Progenitor cell of endocrine pancreas (in vitro differentiated cells): Measurements from ENCODE around the gene SGK2. TPM values are rescaled to one million over a fixed set of nuclear protein-coding genes. Genes with fewer than 3 reads are reported as not detected.

Source experiments
- DNase-seq: peaks from one replicate; pipeline ENCODE4 v3.0.0; 2021; ENCODE audit warnings: low spot score; ENCODE audit not compliant: unreplicated experiment
- H3K27ac Mint-ChIP-seq: 2 replicates; pipeline ENCODE4 v1.8.0; 2021; ENCODE audit warnings: mild to moderate bottlenecking, moderate library complexity, mixed read lengths
- H3K27me3 Mint-ChIP-seq: 2 replicates; pipeline ENCODE4 v1.8.0; 2021; ENCODE audit warnings: mixed read lengths
- H3K36me3 Mint-ChIP-seq: 2 replicates; pipeline ENCODE4 v1.8.0; 2022; ENCODE audit warnings: mixed read lengths; ENCODE audit not compliant: insufficient read depth
- H3K4me1 Mint-ChIP-seq: 2 replicates; pipeline ENCODE4 v1.8.0; 2021; ENCODE audit warnings: low read depth, mixed read lengths
- H3K4me3 Mint-ChIP-seq: 2 replicates; pipeline ENCODE4 v1.8.0; 2021; ENCODE audit warnings: low read depth, mild to moderate bottlenecking, moderate library complexity, mixed read lengths
- H3K9me3 Mint-ChIP-seq: 2 replicates; pipeline ENCODE4 v1.8.0; 2021; ENCODE audit warnings: low read depth, mixed read lengths
- CTCF ChIP-seq: fragments of 200-600 bp; sonication (generic); IDR thresholded peaks from one replicate; pipeline ENCODE4 v1.5.0; 2021; ENCODE audit warnings: antibody characterized with exemption, mild to moderate bottlenecking; ENCODE audit not compliant: unreplicated experiment
- total RNA-seq: library from RNA; stranded (reverse); gene quantifications from 2 replicates; pipeline ENCODE4 v1.2.1, GENCODE V29; 2021

The SGK2 gene
- total RNA-seq, 1 donor from 2014 or later = 8.9 TPM

DNA sequence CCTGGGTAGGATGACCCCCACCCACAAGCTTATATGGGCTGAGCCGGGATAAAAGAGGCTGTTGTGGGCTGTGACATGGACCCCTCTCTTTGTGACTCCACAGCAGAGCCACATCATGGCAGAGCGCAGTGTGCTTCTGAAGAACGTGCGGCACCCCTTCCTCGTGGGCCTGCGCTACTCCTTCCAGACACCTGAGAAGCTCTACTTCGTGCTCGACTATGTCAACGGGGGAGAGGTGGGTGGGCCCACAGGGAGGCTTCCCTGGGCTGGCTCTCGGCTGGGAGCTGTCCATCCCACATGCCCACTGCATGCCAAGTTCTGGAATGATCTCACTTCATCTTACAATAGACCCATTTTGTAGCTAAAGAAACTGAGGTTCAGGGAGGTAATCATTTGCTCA lies 10.5 kb downstream of the SGK2 start:
- no peaks in the 10 kb centered on the region for H3K36me3 Mint-ChIP-seq

GRCh38 chr20:43570496-43570895 lies 11.7 kb downstream of the SGK2 start:
- no peak for DNase-seq
- H3K36me3 Mint-ChIP-seq = no peaks in the 10 kb centered on the region
- no peak overlapping the region for H3K4me3 Mint-ChIP-seq
- H3K4me1 Mint-ChIP-seq = no peaks in the 10 kb centered on the region
- H3K27ac Mint-ChIP-seq = no peak overlapping the region
- TF ChIP-seq CTCF = no peak
- no peaks in the 10 kb centered on the region for H3K9me3 Mint-ChIP-seq
- H3K27me3 Mint-ChIP-seq = no peaks in the 10 kb centered on the region

More for the DNA sequence above, 10.5 kb downstream of the SGK2 start:
- no peak for TF ChIP-seq CTCF
- Mint-ChIP-seq H3K4me1 (no peaks in the 10 kb centered on the region), H3K9me3 (no peaks in the 10 kb centered on the region), H3K4me3 (no peak overlapping the region), H3K27me3 (no peaks in the 10 kb centered on the region), H3K27ac (no peak overlapping the region)
- no peak for DNase-seq

GRCh38 chr20:43571310-43571709 lies 12.5 kb downstream of the SGK2 start:
- H3K27ac Mint-ChIP-seq = no peak overlapping the region
- DNase-seq = no peak
- no peaks in the 10 kb centered on the region for H3K27me3 Mint-ChIP-seq
- H3K4me1 Mint-ChIP-seq = no peaks in the 10 kb centered on the region
- H3K36me3 Mint-ChIP-seq = no peaks in the 10 kb centered on the region
- no peaks in the 10 kb centered on the region for H3K9me3 Mint-ChIP-seq
- TF ChIP-seq CTCF = no peak
- H3K4me3 Mint-ChIP-seq = no peak overlapping the region

DNA sequence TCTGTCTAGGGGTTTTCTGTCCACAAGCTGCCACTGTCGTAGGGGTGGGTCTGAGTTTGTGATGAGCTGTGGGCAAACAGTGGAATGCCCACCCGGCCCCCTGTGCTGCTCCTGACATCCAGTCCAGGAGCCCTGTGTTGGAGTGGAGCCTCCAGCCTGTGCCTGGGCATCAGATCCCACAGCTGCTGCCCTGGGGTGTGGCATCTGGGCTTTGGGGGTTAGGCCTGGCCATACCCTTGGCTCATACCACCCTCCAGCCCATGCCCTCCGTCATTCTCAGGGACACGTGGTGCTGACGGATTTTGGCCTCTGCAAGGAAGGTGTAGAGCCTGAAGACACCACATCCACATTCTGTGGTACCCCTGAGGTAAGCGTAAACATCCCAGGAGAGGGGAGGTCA lies 12.9 kb downstream of the SGK2 start:
- Mint-ChIP-seq H3K27ac (no peak overlapping the region), H3K36me3 (no peaks in the 10 kb centered on the region), H3K9me3 (no peaks in the 10 kb centered on the region), H3K27me3 (no peaks in the 10 kb centered on the region), H3K4me1 (no peaks in the 10 kb centered on the region), H3K4me3 (no peak overlapping the region)
- TF ChIP-seq CTCF = no peak
- DNase-seq = no peak

DNA sequence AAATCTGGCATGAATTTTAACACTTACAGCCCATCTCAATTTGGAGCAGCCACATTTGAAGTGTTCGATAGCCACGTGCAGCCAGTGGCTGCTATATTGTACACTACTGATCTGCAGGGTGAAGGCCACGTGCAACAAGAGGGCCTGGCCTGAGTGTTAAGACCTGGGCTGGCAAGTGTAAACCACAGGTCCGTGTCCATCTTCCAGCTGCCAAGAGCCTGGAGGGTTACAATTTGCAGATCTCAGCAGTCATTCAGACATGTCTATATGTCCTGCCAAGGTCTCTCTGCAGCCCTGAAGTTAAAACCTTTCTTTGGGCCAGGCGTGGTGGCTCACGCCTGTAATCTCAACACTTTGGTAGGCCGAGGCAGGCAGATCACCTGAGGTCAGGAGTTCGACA lies 14.1 kb downstream of the SGK2 start:
- no peak overlapping the region for H3K4me3 Mint-ChIP-seq
- no peaks in the 10 kb centered on the region for H3K4me1 Mint-ChIP-seq
- TF ChIP-seq CTCF = no peak
- no peak overlapping the region for H3K27ac Mint-ChIP-seq
- peaks cover 2% of the 10 kb centered on the region for H3K36me3 Mint-ChIP-seq
- no peak for DNase-seq
- H3K9me3 Mint-ChIP-seq = no peaks in the 10 kb centered on the region
- no peaks in the 10 kb centered on the region for H3K27me3 Mint-ChIP-seq

- Mint-ChIP-seq H3K9me3 (no peaks in the 10 kb centered on the region), H3K27me3 (no peaks in the 10 kb centered on the region), H3K27ac (no peak overlapping the region), H3K4me3 (no peak overlapping the region), H3K4me1 (no peaks in the 10 kb centered on the region), H3K36me3 (peaks cover 2% of the 10 kb centered on the region)
- no peak for DNase-seq
- TF ChIP-seq CTCF = no peak
Measured at GRCh38 chr20:43576108-43576507, 17.3 kb downstream of the SGK2 start.
